ENCODE data around the gene ZCRB1.

DNA sequence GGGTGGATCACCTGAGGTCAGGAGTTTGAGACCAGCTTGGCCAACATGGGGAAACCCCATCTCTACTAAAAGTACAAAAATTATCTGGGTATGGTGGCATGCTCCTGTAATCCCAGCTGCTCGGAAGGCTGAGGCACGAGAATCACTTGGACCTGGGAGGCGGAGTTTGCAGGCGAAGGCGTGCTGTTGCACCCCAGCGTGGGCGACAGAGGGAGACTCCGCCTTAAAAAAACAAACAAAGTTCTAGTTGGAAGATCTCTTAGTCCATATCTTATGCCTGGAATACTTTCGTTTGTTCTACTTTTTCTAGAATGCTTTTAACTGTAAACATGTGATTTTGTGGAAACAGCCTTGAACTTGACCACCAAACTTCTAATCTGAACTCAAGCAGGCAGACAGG lies 38.8 kb upstream of the ZCRB1 start:
- TF ChIP-seq, protein P1, sequence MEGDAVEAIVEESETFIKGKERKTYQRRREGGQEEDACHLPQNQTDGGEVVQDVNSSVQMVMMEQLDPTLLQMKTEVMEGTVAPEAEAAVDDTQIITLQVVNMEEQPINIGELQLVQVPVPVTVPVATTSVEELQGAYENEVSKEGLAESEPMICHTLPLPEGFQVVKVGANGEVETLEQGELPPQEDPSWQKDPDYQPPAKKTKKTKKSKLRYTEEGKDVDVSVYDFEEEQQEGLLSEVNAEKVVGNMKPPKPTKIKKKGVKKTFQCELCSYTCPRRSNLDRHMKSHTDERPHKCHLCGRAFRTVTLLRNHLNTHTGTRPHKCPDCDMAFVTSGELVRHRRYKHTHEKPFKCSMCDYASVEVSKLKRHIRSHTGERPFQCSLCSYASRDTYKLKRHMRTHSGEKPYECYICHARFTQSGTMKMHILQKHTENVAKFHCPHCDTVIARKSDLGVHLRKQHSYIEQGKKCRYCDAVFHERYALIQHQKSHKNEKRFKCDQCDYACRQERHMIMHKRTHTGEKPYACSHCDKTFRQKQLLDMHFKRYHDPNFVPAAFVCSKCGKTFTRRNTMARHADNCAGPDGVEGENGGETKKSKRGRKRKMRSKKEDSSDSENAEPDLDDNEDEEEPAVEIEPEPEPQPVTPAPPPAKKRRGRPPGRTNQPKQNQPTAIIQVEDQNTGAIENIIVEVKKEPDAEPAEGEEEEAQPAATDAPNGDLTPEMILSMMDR (IDR thresholded peaks at IDR 0.05; ENCODE audit: insufficient read depth, low read length) = no peak
- TF ChIP-seq POLR2AphosphoS5 (IDR thresholded peaks at IDR 0.05; ENCODE audit: low read depth) = no peak
